Measurements from ENCODE around the gene RTP1.

GRCh38 chr3:187150599-187150998, 46.7 kb upstream of the RTP1 start:
- peak; percentile 39 for TF ChIP-seq CTCF (IDR thresholded peaks at IDR 0.05)
- TF ChIP-seq EZH2 (IDR thresholded peaks at IDR 0.05): no peak
- TF ChIP-seq EZH2phosphoT487 (IDR thresholded peaks at IDR 0.05): no peak
